WTC11 (cell line): ENCODE measurements around the gene ICA1. TPM values are rescaled to one million over a fixed set of nuclear protein-coding genes. Genes with fewer than 3 reads are reported as not detected.

Experiments used
- ATAC-seq: fragments of 200-7000 bp; cut with Tn5 transposase; 2 replicates; pipeline ENCODE4 v1.10.0; 2021; ENCODE audit warnings: mild to moderate bottlenecking, moderate library complexity
- CTCF ChIA-PET: fragments of 300-600 bp; sonication (Branson Sonifier 250); formaldehyde crosslinking; loops from one replicate; lab custom pipeline; 2021; ENCODE audit warnings: antibody characterized with exemption; lab: Charles Lee
- POLR2A ChIA-PET: fragments of 350-600 bp; sonication (Branson Sonifier 250); formaldehyde crosslinking; loops from one replicate; lab custom pipeline; 2021; ENCODE audit warnings: antibody characterized with exemption; lab: Charles Lee
- DNase-seq: peaks from one replicate; pipeline ENCODE4 v3.0.0; 2021; ENCODE audit warnings: low spot score
- H3K27ac Mint-ChIP-seq: 2 replicates; pipeline ENCODE4 v1.8.0; 2021; ENCODE audit warnings: mixed read lengths
- H3K27me3 Mint-ChIP-seq: 2 replicates; pipeline ENCODE4 v1.8.0; 2021; ENCODE audit warnings: low read depth, mild to moderate bottlenecking, moderate library complexity, mixed read lengths
- H3K36me3 Mint-ChIP-seq: 2 replicates; pipeline ENCODE4 v1.8.0; 2021; ENCODE audit warnings: mixed read lengths
- H3K4me1 Mint-ChIP-seq: 2 replicates; pipeline ENCODE4 v1.8.0; 2022; ENCODE audit warnings: mixed read lengths
- H3K4me3 Mint-ChIP-seq: 2 replicates; pipeline ENCODE4 v1.8.0; 2021; ENCODE audit warnings: mild to moderate bottlenecking, moderate library complexity, mixed read lengths
- H3K9me3 Mint-ChIP-seq: 2 replicates; pipeline ENCODE4 v1.8.0; 2021; ENCODE audit warnings: mixed read lengths
- CDX4 ChIP-seq: fragments of 250-450 bp; sonication (Bioruptor Pico); IDR thresholded peaks from 2 replicates; pipeline ENCODE4 v1.9.0; 2021; ENCODE audit warnings: moderate library complexity, mild to moderate bottlenecking, inconsistent platforms, borderline replicate concordance
- CREB1 ChIP-seq: sonication (generic); formaldehyde crosslinking; IDR thresholded peaks from 2 replicates; pipeline ENCODE4 v1.8.0; 2023; ENCODE audit warnings: mild to moderate bottlenecking, missing genetic modification reagents
- E2F4 ChIP-seq: sonication (generic); formaldehyde crosslinking; IDR thresholded peaks from 2 replicates; pipeline ENCODE4 v1.8.1; 2022; ENCODE audit warnings: low read depth, mild to moderate bottlenecking, moderate library complexity, missing genetic modification reagents, borderline replicate concordance
- EMX1 ChIP-seq: fragments of 250-450 bp; sonication (Bioruptor Pico); IDR thresholded peaks from 2 replicates; pipeline ENCODE4 v1.8.0; 2021; ENCODE audit warnings: mild to moderate bottlenecking
- ERG ChIP-seq: fragments of 250-450 bp; sonication (Bioruptor Pico); IDR thresholded peaks from 2 replicates; pipeline ENCODE4 v1.8.0; 2021; ENCODE audit warnings: mild to moderate bottlenecking
- ETV6 ChIP-seq: sonication (generic); formaldehyde crosslinking; IDR thresholded peaks from 2 replicates; pipeline ENCODE4 v1.8.1; 2022; ENCODE audit warnings: mild to moderate bottlenecking, missing genetic modification reagents
- MLX ChIP-seq: sonication (generic); formaldehyde crosslinking; IDR thresholded peaks from 2 replicates; pipeline ENCODE4 v1.8.1; 2023; ENCODE audit warnings: mild to moderate bottlenecking, missing genetic modification reagents, moderate library complexity
- NFATC4 ChIP-seq: fragments of 250-450 bp; sonication (Bioruptor Pico); IDR thresholded peaks from 2 replicates; pipeline ENCODE4 v1.9.0; 2021; ENCODE audit warnings: mild to moderate bottlenecking
- NFYB ChIP-seq: sonication (generic); formaldehyde crosslinking; conservative IDR thresholded peaks from 2 replicates; pipeline ENCODE4 v1.8.0; 2022; ENCODE audit warnings: low read depth, missing genetic modification reagents
- NR3C1 ChIP-seq: sonication (generic); formaldehyde crosslinking; conservative IDR thresholded peaks from 2 replicates; pipeline ENCODE4 v1.8.1; 2023; ENCODE audit warnings: low read depth, mild to moderate bottlenecking, missing genetic modification reagents
- SOX15 ChIP-seq: fragments of 250-450 bp; sonication (Bioruptor Pico); IDR thresholded peaks from 2 replicates; pipeline ENCODE4 v1.9.0; 2021; ENCODE audit warnings: mild to moderate bottlenecking
- TEAD4 ChIP-seq: sonication (generic); formaldehyde crosslinking; IDR thresholded peaks from 2 replicates; pipeline ENCODE4 v1.8.0; 2022; ENCODE audit warnings: mild to moderate bottlenecking, missing genetic modification reagents
- TP53 ChIP-seq: sonication (generic); formaldehyde crosslinking; IDR thresholded peaks from 2 replicates; pipeline ENCODE4 v1.8.1; 2023; ENCODE audit warnings: mild to moderate bottlenecking, missing genetic modification reagents
- USF1 ChIP-seq: sonication (generic); formaldehyde crosslinking; IDR thresholded peaks from 2 replicates; pipeline ENCODE4 v1.8.0; 2022; ENCODE audit warnings: mild to moderate bottlenecking, missing genetic modification reagents
- USF2 ChIP-seq: sonication (generic); formaldehyde crosslinking; IDR thresholded peaks from 2 replicates; pipeline ENCODE4 v1.8.1; 2023; ENCODE audit warnings: mild to moderate bottlenecking, missing genetic modification reagents, moderate library complexity
- ZNF138 ChIP-seq: sonication (generic); formaldehyde crosslinking; conservative IDR thresholded peaks from 2 replicates; pipeline ENCODE4 v1.8.1; 2022; ENCODE audit warnings: mild to moderate bottlenecking, moderate library complexity, missing genetic modification reagents
- ZNF219 ChIP-seq: sonication (generic); formaldehyde crosslinking; IDR thresholded peaks from 2 replicates; pipeline ENCODE4 v1.8.0; 2023; ENCODE audit warnings: missing genetic modification reagents, mild to moderate bottlenecking, borderline replicate concordance
- total RNA-seq: library from RNA; stranded (reverse); gene quantifications from 3 replicates; pipeline ENCODE4 v1.2.3, GENCODE V29; 2021

ICA1 gene
- total RNA-seq, 1 experiment from 2014 or later = 31.2 TPM

- TF ChIP-seq USF1 (CRISPR knock-in tag) (no peak), MLX (CRISPR knock-in tag) (no peak), USF2 (CRISPR knock-in tag) (no peak), NR3C1 (CRISPR knock-in tag) (no peak), EMX1 (CRISPR knock-in tag) (no peak), ZNF219 (CRISPR knock-in tag) (no peak), NFATC4 (CRISPR knock-in tag) (no peak), ETV6 (CRISPR knock-in tag) (no peak)
Measured at GRCh38 chr7:8204339-8205030, 57.5 kb downstream of the ICA1 start (continued).

GRCh38 chr7:8201846-8202441 is 60.0 kb downstream of the ICA1 start:
- Mint-ChIP-seq H3K9me3 (no peaks in the 10 kb centered on the region), H3K36me3 (peaks cover 11% of the 10 kb centered on the region; the same call in 1 of the 2 replicates), H3K4me1 (peaks cover 19% of the 10 kb centered on the region), H3K27ac (no peak overlapping the region), H3K4me3 (no peak overlapping the region), H3K27me3 (no peaks in the 10 kb centered on the region)
- POLR2A ChIA-PET = no interaction called here
- CTCF ChIA-PET = no interaction called here
- no peak for TF ChIP-seq TEAD4 (CRISPR knock-in tag)
- TF ChIP-seq TP53 (CRISPR knock-in tag) = no peak
- no peak for TF ChIP-seq SOX15
- no peak for TF ChIP-seq NFYB (CRISPR knock-in tag)
- TF ChIP-seq CREB1 = no peak
- no peak for TF ChIP-seq ERG (CRISPR knock-in tag)
- TF ChIP-seq USF1 (CRISPR knock-in tag) = no peak
- TF ChIP-seq E2F4 (CRISPR knock-in tag) = no peak
- no peak for TF ChIP-seq ZNF138 (CRISPR knock-in tag)
- no peak for TF ChIP-seq EMX1 (CRISPR knock-in tag)
- no peak for TF ChIP-seq CDX4 (CRISPR knock-in tag)
- DNase-seq (no peak), ATAC-seq (no peak)
